Stomach (tissue), 9 donors: ENCODE results near the gene RBM18. TPM values are rescaled to one million over a fixed set of nuclear protein-coding genes. Genes with fewer than 3 reads are reported as not detected.
A peak's percentile ranks its signal among the peaks of the same experiment; 100 is the strongest.

Experiments
- DNase-seq, 2 donors: peaks; one replicate each; pipeline versions ENCODE4 v3.0.0 to v3.0.0-alpha.2; 2013 to 2019
- H3K27ac ChIP-seq, 5 donors: fragments of 200-600 bp in 4 of 5; sonication (generic) in 4 of 5; one replicate each; pipeline ENCODE4 v1.5.1; 2013 to 2019; ENCODE audit warnings: mild to moderate bottlenecking in 1 of 5, moderate library complexity in 1 of 5
- H3K27me3 ChIP-seq, 3 donors: fragments of 200-600 bp; sonication (generic); one replicate each; pipeline ENCODE4 v1.5.1; 2017 to 2019; ENCODE audit warnings: mixed run types in 1 of 3
- H3K36me3 ChIP-seq, 4 donors: fragments of 200-600 bp; sonication (generic); 1 replicate in 3 of 4; 2 replicates in 1 of 4; pipeline ENCODE4 v1.5.1; 2016 to 2019
- H3K4me1 ChIP-seq, 4 donors: fragments of 200-600 bp; sonication (generic); one replicate each; pipeline ENCODE4 v1.5.1; 2016 to 2019
- H3K4me3 ChIP-seq, 4 donors: fragments of 200-600 bp; sonication (generic) in 3 of 4; one replicate each; pipeline ENCODE4 v1.5.1; 2016 to 2019; ENCODE audit warnings: mild to moderate bottlenecking in 1 of 4
- H3K9me3 ChIP-seq, 4 donors: fragments of 200-600 bp; sonication (generic); one replicate each; pipeline ENCODE4 v1.5.1; 2016 to 2019
- CTCF ChIP-seq, 7 experiments: fragments of 450-650 bp in 4 of 7; fragments of 200-600 bp in 3 of 7; sonication (generic) in 3 of 7; IDR thresholded peaks; one replicate each; pipeline ENCODE4 v1.5.1; 2016 to 2019; ENCODE audit warnings: antibody characterized with exemption in 7 of 7, control low read depth in 2 of 7, mild to moderate bottlenecking in 1 of 7
- EP300 ChIP-seq: sonication (generic); formaldehyde crosslinking; IDR thresholded peaks from one replicate; pipeline ENCODE4 v1.6.1; 2017; ENCODE audit warnings: antibody characterized with exemption
- POLR2A ChIP-seq, 4 donors: fragments of 450-650 bp; IDR thresholded peaks; one replicate each; pipeline ENCODE4 v1.6.1; 2016; ENCODE audit warnings: antibody characterized with exemption in 4 of 4, control low read depth in 2 of 4, mild to moderate bottlenecking in 1 of 4, moderate library complexity in 1 of 4
- POLR2AphosphoS5 ChIP-seq, 3 donors: sonication (generic); formaldehyde crosslinking; IDR thresholded peaks; one replicate each; pipeline ENCODE4 v1.6.1; 2016; ENCODE audit warnings: antibody characterized with exemption in 3 of 3
- WGBS, 5 donors: extraction: QIAGEN DNeasy Blood & Tissue Kit in 3 of 5; methylation state at CpG; one replicate each; pipeline versions ENCODE4 v1.1.5 to v1.1.7; 2013 to 2018; 5-methylcytosine and 5-hydroxymethylcytosine counted together
- intact Hi-C: fragments of 100-400 bp; cut with DNase I; formaldehyde crosslinking; loops from one replicate; pipeline ENCODE4 v1.15.1; 2023; ENCODE audit warnings: low total_unique reads
- polyA plus RNA-seq, 3 donors: library from polyadenylated mRNA; stranded (reverse); fragments of 200-250 nt; gene quantifications; one replicate each; pipeline ENCODE4 v1.2.3, GENCODE V29; 2013
- total RNA-seq, 5 donors: library from RNA; depleted of rRNA; stranded (reverse); fragments of >200 nt; gene quantifications; one replicate each; pipeline versions ENCODE4 v1.1.0 to v1.2.3, GENCODE V29; 2014 to 2016
- donor health status: healthy with polysubstance abuse.
- donor health status: Bipolar disorder and iron deficiency.
- donor health status: healthy.

Gene RBM18
- total and polyA plus RNA-seq, 8 donors = 1.8 to 13.6 (median 6.5) TPM

GRCh38 chr9:122252796-122253195, 11.8 kb downstream of the RBM18 start:
- Histone ChIP-seq H3K4me3 (no peak overlapping the region), H3K27ac (peak overlapping the region in 2 of 5 donors; percentile 26 to 32), H3K4me1 (peaks cover 0 to 9% (median 2%) of the 10 kb centered on the region in 4 donors), H3K36me3 (peaks cover 12 to 99% (median 95%) of the 10 kb centered on the region in 4 donors), H3K27me3 (no peaks in the 10 kb centered on the region), H3K9me3 (no peaks in the 10 kb centered on the region)
- no peak for DNase-seq
- WGBS, 5 donors = 62 to 78% (median 68%) methylated on average over 5 of the region's 5 CpGs
- intact Hi-C loops = no loop called here
- TF ChIP-seq CTCF (IDR thresholded peaks at IDR 0.05) = no peak
- no peak for TF ChIP-seq POLR2AphosphoS5 (IDR thresholded peaks at IDR 0.05)
- no peak for TF ChIP-seq POLR2A (IDR thresholded peaks at IDR 0.05)

GRCh38 chr9:122251351-122251750, 13.3 kb downstream of the RBM18 start:
- Histone ChIP-seq H3K4me1 (peaks cover 0 to 9% (median 2%) of the 10 kb centered on the region in 4 donors), H3K27me3 (no peaks in the 10 kb centered on the region), H3K36me3 (peaks cover 19 to 99% (median 95%) of the 10 kb centered on the region in 4 donors), H3K4me3 (no peak overlapping the region), H3K27ac (no peak overlapping the region), H3K9me3 (no peaks in the 10 kb centered on the region)
- TF ChIP-seq CTCF (IDR thresholded peaks at IDR 0.05) (no peak), POLR2AphosphoS5 (IDR thresholded peaks at IDR 0.05) (no peak), EP300 (no peak), POLR2A (IDR thresholded peaks at IDR 0.05) (no peak)
- DNase-seq = no peak
- WGBS, 5 donors = 86 to 94% (median 93%) methylated on average over 2 of the region's 2 CpGs
- intact Hi-C loops = no loop called here

GRCh38 chr9:122248448-122248865, 16.2 kb downstream of the RBM18 start:
- WGBS, 5 donors = 83 to 91% (median 89%) methylated on average over 5 of the region's 5 CpGs
- H3K9me3 ChIP-seq = no peaks in the 10 kb centered on the region
- peak in 1 of 3 donors; percentile 3 for TF ChIP-seq POLR2AphosphoS5 (IDR thresholded peaks at IDR 0.05)
- no peak for TF ChIP-seq CTCF (IDR thresholded peaks at IDR 0.05)
- TF ChIP-seq POLR2A (IDR thresholded peaks at IDR 0.05) = no peak
- TF ChIP-seq EP300 = no peak
- H3K27me3 ChIP-seq = no peaks in the 10 kb centered on the region
- no peak overlapping the region for H3K27ac ChIP-seq
- H3K36me3 ChIP-seq = peaks cover 48 to 99% (median 99%) of the 10 kb centered on the region in 4 donors
- no peak overlapping the region for H3K4me3 ChIP-seq
- H3K4me1 ChIP-seq = peaks cover 0 to 8% (median 0%) of the 10 kb centered on the region in 4 donors
- intact Hi-C loops = no loop called here
- DNase-seq = no peak

GRCh38 chr9:122246666-122247065, 18.0 kb downstream of the RBM18 start:
- Histone ChIP-seq H3K27ac (no peak overlapping the region), H3K9me3 (no peaks in the 10 kb centered on the region), H3K27me3 (no peaks in the 10 kb centered on the region), H3K36me3 (peaks cover 53 to 100% (median 99%) of the 10 kb centered on the region in 4 donors), H3K4me1 (no peaks in the 10 kb centered on the region), H3K4me3 (no peak overlapping the region)
- 68 to 89% (median 85%) methylated on average over 3 of the region's 3 CpGs for WGBS, 5 donors
- DNase-seq = no peak
- TF ChIP-seq POLR2AphosphoS5 (IDR thresholded peaks at IDR 0.05) (no peak), CTCF (IDR thresholded peaks at IDR 0.05) (no peak), POLR2A (IDR thresholded peaks at IDR 0.05) (no peak), EP300 (no peak)
- intact Hi-C loops = no loop called here
